Measurements from ENCODE around the gene MATCAP1. TPM values are rescaled to one million over a fixed set of nuclear protein-coding genes. Genes with fewer than 3 reads are reported as not detected.

Gene MATCAP1
- total and polyA plus RNA-seq, 2 of the 13 experiments (the other 11 are each of a cell fraction or from before 2014, with no cell fraction given): 11.2 to 24.5 TPM

DNA sequence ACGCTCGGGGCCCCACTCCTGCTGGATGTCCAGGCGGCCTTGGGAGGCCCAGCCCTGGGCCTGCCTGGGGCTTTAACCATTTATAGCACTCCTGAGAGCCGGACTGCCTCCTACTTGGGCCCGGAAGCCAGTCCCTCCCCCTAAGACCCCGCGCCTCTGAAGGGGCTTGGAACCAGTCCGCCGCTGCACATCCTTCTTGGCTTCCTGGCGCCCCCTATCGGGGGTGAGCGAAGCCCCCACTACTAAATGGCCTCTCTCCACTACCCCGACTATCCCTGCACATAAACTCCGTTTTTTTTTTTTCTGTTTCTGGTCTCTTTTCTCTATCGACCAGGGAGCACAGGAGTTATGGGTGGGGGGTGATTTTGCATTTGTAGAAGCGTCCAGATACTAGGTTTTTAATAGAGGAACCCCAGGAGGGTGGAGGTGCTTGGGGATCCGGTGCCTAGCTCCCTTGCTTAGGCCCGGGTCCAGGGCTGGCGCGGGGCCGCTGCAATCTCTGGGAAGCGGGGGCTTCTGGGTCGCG lies 14.1 kb downstream of the MATCAP1 start (continued):
- no peak for TF ChIP-seq EP300 (IDR thresholded peaks at IDR 0.05; ENCODE audit: low read depth in 2 of 2, low read length in 2 of 2)
- no peak; the same call in 1 of the 2 replicates for TF ChIP-seq EP300 (CRISPR knock-in tag; IDR thresholded peaks at IDR 0.05; ENCODE audit: borderline replicate concordance)
- TF ChIP-seq ZNF557 (CRISPR knock-in tag; IDR thresholded peaks at IDR 0.05): peak; percentile 30; the same call in 1 of the 2 replicates
- TF ChIP-seq, protein P1, sequence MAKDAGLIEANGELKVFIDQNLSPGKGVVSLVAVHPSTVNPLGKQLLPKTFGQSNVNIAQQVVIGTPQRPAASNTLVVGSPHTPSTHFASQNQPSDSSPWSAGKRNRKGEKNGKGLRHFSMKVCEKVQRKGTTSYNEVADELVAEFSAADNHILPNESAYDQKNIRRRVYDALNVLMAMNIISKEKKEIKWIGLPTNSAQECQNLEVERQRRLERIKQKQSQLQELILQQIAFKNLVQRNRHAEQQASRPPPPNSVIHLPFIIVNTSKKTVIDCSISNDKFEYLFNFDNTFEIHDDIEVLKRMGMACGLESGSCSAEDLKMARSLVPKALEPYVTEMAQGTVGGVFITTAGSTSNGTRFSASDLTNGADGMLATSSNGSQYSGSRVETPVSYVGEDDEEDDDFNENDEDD (CRISPR knock-in tag; IDR thresholded peaks at IDR 0.05; ENCODE audit: borderline replicate concordance): no peak
- TF ChIP-seq RARA (CRISPR knock-in tag; IDR thresholded peaks at IDR 0.05): no peak; the same call in 1 of the 2 replicates
- 0 out of 2 replicates have a peak, but pooled peaks have one; percentile 27 for TF ChIP-seq MIER3 (CRISPR knock-in tag; IDR thresholded peaks at IDR 0.05; ENCODE audit: borderline replicate concordance)
- no peak for TF ChIP-seq ZNF350 (CRISPR knock-in tag; IDR thresholded peaks at IDR 0.05; ENCODE audit: borderline replicate concordance, low read depth)
- no peak for TF ChIP-seq SPEN (CRISPR knock-in tag; IDR thresholded peaks at IDR 0.05; ENCODE audit: low read depth)
- TF ChIP-seq ZNF430 (CRISPR knock-in tag; IDR thresholded peaks at IDR 0.05): peak; percentile 69; the same call in 1 of the 2 replicates
- peak; percentile 15 for TF ChIP-seq CBX1 (IDR thresholded peaks at IDR 0.05; ENCODE audit: low read depth)
- TF ChIP-seq, protein P2, sequence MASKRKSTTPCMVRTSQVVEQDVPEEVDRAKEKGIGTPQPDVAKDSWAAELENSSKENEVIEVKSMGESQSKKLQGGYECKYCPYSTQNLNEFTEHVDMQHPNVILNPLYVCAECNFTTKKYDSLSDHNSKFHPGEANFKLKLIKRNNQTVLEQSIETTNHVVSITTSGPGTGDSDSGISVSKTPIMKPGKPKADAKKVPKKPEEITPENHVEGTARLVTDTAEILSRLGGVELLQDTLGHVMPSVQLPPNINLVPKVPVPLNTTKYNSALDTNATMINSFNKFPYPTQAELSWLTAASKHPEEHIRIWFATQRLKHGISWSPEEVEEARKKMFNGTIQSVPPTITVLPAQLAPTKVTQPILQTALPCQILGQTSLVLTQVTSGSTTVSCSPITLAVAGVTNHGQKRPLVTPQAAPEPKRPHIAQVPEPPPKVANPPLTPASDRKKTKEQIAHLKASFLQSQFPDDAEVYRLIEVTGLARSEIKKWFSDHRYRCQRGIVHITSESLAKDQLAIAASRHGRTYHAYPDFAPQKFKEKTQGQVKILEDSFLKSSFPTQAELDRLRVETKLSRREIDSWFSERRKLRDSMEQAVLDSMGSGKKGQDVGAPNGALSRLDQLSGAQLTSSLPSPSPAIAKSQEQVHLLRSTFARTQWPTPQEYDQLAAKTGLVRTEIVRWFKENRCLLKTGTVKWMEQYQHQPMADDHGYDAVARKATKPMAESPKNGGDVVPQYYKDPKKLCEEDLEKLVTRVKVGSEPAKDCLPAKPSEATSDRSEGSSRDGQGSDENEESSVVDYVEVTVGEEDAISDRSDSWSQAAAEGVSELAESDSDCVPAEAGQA (IDR thresholded peaks at IDR 0.05; ENCODE audit: low read depth): 0 out of 2 replicates have a peak, but pooled peaks have one; percentile 42
- TF ChIP-seq, protein P2 (CRISPR knock-in tag; IDR thresholded peaks at IDR 0.05; ENCODE audit: borderline replicate concordance): no peak
- TF ChIP-seq, protein P3, sequence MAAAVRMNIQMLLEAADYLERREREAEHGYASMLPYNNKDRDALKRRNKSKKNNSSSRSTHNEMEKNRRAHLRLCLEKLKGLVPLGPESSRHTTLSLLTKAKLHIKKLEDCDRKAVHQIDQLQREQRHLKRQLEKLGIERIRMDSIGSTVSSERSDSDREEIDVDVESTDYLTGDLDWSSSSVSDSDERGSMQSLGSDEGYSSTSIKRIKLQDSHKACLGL (CRISPR knock-in tag; IDR thresholded peaks at IDR 0.05): no peak
- TF ChIP-seq POLR2AphosphoS5 (IDR thresholded peaks at IDR 0.05; ENCODE audit: low read depth, low read length): no peak
- TF ChIP-seq HNRNPUL1 (IDR thresholded peaks at IDR 0.05; ENCODE audit: low read depth, low read length): no peak
- no peak for TF ChIP-seq ZBTB7A (CRISPR knock-in tag; IDR thresholded peaks at IDR 0.05)
- TF ChIP-seq YEATS2 (CRISPR knock-in tag; IDR thresholded peaks at IDR 0.05; ENCODE audit: borderline replicate concordance): no peak; the same call in 1 of the 2 replicates
- TF ChIP-seq ZNF775 (CRISPR knock-in tag; IDR thresholded peaks at IDR 0.05; ENCODE audit: borderline replicate concordance): 0 out of 2 replicates have a peak, but pooled peaks have one; percentile 49
- TF ChIP-seq, protein P4, sequence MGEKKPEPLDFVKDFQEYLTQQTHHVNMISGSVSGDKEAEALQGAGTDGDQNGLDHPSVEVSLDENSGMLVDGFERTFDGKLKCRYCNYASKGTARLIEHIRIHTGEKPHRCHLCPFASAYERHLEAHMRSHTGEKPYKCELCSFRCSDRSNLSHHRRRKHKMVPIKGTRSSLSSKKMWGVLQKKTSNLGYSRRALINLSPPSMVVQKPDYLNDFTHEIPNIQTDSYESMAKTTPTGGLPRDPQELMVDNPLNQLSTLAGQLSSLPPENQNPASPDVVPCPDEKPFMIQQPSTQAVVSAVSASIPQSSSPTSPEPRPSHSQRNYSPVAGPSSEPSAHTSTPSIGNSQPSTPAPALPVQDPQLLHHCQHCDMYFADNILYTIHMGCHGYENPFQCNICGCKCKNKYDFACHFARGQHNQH (CRISPR knock-in tag; IDR thresholded peaks at IDR 0.05): no peak
- TF ChIP-seq NFKB2 (CRISPR knock-in tag; IDR thresholded peaks at IDR 0.05; ENCODE audit: borderline replicate concordance): peak; percentile 14; the same call in 1 of the 2 replicates
- no peak for TF ChIP-seq ZNF446 (CRISPR knock-in tag; IDR thresholded peaks at IDR 0.05)
- no peak for TF ChIP-seq HIVEP1 (CRISPR knock-in tag; IDR thresholded peaks at IDR 0.05)
- TF ChIP-seq ZSCAN29 (CRISPR knock-in tag; conservative IDR thresholded peaks at IDR 0.05): 0 out of 2 replicates have a peak, but pooled peaks have one; percentile 56

Measured in HepG2 (cell line).